SH-SY5Y (cell line): ENCODE measurements around the gene IQGAP1.

Experiments
- GATA2 ChIP-seq: IDR thresholded peaks from 2 replicates; pipeline ENCODE4 v1.6.1; 2011; ENCODE audit warnings: mild to moderate bottlenecking, low read depth, low read length
- GATA3 ChIP-seq: IDR thresholded peaks from 2 replicates; pipeline ENCODE4 v1.6.1; 2011; ENCODE audit warnings: low read depth, mild to moderate bottlenecking, low read length, moderate library complexity

Gene IQGAP1

DNA sequence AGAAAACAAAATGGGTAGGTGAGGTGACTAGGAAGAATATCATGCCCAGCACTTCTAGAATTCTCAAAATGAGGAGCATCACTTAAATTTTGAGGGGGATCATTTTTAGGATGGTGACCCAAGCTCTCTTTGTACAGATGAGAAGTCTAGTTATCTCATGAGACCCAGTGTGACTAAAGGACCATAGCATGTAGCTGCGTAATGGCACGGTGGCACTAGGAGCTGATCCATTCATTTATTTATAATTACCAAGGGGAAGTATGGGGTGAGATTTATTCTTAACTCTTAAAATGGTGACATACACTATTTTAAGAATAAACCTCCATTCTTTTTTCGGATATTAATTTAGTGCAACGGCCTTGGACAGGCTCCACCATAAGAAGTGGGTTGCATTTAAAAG lies 8.3 kb downstream of the IQGAP1 start:
- TF ChIP-seq GATA3 (no peak), GATA2 (no peak)

DNA sequence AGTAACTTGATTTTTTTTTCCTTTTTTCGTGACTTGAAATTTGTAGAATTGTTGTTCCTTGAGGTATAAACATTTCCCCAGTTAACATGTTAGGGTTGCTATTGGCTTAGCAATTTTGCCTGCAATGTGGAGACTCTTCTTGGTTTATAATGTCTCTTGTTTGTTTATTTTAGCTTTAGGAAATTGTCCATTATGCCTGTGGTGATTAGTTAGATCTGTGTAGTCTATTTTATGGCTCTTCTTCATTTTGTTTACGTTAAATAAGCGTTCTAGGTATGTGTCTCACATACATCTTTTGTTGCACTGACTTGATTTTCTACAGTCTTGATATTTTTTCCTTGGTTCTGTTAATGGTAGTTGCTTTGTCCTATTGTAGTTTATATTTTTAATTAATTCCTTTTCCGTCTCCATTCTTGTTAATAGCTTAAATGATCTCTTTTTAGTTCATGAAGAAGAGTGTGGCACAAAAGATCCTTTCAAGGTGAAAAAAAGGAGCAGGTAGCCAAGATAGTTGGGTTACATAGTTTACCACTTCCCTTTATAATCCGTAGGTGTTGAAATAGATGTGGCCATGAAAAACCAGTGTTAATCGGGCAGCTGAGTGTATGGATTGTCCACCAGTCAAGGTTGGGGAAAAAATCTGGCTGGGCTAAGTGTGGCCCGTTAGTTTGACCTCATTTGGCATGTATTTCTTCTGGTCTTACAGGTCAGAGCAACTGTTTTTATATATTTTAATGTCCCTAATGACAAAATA lies 12.1 kb downstream of the IQGAP1 start:
- TF ChIP-seq GATA3 (no peak), GATA2 (no peak)

DNA sequence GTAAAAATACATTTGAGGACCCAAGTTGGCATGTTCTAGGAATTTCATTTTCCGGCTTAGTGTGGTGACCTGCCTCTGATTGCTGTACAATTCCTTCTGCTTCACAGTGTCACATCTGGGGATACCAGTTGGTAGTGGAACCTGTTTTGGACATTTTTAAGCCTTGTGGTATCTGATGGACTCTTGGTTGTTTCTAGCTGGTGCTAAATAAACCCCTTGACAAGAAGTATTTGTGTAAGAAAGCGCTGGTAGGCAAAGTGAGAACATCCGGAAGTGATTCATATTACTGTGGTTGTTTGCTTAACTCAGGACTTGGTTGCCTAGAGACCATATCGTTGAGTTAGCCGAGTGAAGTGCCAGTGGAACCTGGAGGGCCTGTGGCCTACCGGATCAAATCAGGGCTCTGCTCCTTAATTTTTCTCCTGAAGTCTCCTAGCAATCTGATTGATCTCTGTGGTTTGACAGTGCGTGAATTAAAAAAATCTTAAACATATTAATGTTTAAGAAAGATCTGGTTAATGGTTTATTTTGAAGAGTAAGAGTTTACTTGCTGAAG lies 12.8 kb downstream of the IQGAP1 start:
- TF ChIP-seq GATA3 (no peak), GATA2 (no peak)

DNA sequence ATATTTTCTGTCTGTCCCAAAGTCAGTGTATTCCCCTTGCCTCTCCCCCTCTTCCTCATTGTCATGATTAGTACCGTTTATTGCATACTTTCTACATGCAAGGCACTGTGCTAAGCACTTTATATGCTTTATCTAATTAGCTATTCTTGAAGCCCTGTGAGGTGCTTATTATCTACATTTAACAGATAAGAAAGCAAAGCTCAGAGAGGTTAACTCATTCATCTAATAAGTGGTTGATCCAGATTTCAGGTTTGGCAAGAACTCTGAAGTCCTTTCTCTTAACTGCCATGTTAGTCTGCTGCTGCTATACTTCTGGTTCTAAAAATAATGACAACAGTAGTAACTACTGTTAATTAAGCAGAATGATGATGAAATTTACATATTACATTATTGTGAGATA lies 13.5 kb downstream of the IQGAP1 start:
- TF ChIP-seq GATA2: no peak
- TF ChIP-seq GATA3: no peak

DNA sequence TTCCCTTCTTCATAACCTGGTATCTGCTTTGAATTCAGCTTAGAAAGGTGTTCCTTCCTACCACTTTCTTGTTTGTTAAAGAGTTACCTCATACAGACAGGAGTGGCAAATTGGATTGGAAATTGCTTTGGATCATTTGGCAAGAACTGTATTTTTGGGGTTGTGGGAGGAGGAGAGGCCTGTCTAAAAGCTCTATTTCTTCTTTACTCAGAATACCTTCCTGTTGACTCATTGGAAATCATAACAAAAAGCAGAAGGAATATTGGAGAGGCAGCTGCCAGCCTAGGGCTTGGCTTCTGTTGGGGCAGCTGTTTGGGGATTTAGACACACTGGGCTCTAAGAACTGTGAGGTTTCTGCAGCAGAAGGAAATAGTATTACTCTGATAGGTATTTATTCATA lies 14.2 kb downstream of the IQGAP1 start:
- TF ChIP-seq GATA2: no peak
- no peak for TF ChIP-seq GATA3

DNA sequence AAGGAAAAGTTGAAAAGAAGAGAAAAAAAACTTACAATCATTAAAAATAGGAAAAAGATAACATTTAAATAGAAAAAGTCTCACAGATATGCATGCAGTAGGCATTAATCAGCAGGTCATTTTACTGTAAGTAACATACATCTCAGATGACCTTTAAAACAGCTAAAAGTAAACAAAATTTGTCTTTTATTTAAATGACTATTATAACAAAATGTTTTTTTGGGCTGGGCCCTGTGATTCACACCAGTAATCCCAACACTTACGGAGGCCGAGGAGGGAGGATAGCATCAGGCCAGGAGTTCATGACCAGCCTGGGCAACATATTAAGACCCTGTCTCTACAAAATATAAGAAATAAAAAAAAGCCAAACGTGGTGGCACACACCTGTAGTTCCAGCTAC lies 14.7 kb downstream of the IQGAP1 start:
- no peak for TF ChIP-seq GATA3
- TF ChIP-seq GATA2: no peak

DNA sequence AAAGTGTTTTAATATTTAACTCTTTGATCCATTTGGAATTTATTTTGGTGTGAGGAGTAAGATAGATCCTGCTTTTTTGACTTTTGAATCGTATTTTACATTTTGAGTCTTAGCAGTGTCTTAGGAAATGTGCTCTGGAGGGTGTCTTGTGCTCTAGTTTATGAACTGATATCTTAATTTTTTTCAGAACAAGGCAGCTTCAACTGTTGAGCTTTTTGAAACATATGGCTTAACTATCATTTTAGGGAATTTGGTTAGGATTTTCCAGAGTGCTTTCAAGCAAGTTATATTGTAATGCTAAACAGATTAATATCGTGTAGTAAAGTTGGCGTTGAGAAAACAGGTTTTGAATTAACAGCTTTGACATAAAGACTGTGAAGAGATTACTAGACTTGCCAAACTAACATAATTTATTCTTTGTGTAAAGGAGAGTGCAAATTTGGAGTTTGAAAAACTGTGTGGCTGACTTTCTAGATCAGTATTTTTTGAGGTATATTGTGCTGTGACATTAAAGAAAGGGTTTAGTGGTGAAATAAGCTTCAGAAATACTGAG lies 17.1 kb downstream of the IQGAP1 start:
- no peak for TF ChIP-seq GATA2
- TF ChIP-seq GATA3: no peak

DNA sequence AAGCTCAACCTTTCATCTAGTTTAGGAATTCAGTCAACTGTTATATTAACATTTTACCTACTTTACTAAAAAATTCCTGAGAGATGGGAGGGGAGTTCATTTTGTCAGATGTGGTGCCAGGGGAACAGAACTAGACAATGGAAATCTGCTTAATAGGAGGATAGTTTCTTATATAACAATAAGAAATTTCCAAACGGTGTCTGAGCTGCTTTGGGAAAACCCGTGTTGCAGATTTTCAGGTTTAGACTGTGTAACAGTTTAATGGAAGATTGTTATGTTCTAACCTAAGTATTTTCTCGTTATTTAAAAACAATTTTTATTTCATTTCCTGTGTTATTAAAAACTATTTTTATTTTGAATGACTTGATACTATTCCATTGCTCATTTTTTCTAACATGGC lies 19.3 kb downstream of the IQGAP1 start:
- TF ChIP-seq GATA3 (no peak), GATA2 (no peak)

DNA sequence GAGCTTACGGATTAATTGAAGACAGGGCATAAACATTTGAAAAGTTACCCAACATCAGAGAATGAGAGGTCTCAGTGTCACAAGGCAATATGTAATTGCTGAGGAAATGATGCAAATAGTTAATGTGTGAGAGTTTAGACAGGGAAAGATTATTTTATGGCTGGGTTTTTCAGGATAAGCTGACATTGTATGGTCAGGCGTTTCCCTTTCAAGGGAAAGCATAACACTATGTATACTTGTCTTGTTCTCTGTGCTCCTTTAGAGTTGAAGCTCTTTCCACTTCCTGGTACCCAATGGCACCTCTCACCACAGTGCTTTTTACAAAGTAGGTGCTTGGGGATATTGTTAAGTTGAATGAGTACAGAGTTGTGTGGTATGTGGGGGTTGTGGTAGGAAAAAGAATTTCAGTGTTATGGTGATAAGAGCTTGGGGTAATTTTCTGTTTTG lies 19.9 kb downstream of the IQGAP1 start:
- TF ChIP-seq GATA2 (no peak), GATA3 (no peak)

DNA sequence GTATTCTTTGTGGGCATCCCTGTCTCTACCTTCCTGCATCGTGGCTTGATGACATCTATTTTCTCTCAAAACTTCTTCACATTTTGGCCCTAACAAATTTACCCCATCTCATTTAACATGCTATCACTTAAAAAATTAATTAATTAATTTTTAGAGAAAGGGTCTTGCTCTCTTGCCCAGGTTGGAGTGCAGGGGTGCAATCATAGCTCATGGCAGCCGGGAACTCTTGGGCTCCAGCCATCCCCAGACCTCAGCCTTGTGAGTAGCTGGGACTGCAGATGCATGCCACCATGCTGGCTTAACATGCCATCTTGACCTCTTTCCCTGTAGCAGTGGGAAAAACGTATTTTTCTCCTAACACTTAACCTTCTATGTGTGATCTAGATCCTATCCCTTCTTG lies 20.6 kb downstream of the IQGAP1 start:
- TF ChIP-seq GATA2: no peak
- no peak for TF ChIP-seq GATA3

DNA sequence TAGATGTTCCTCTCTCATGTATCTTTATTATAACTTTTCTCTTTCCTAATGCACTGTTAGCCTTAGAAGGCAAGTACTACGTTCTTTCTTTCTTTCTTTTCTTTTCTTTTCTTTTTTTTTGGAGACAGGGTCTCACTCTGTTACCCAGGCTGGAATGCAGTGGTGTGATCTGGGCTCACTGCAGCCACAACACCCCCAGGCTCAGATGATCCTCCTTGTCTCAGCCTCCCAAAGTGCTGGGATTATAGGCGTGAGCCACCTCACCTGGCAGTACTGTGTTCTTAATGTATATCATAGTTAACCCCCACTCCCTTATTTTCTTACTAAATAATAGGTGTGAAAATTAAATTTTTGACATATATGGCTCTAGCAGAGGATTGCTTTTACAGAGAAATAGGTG lies 23.1 kb downstream of the IQGAP1 start:
- TF ChIP-seq GATA3: no peak
- TF ChIP-seq GATA2: no peak

DNA sequence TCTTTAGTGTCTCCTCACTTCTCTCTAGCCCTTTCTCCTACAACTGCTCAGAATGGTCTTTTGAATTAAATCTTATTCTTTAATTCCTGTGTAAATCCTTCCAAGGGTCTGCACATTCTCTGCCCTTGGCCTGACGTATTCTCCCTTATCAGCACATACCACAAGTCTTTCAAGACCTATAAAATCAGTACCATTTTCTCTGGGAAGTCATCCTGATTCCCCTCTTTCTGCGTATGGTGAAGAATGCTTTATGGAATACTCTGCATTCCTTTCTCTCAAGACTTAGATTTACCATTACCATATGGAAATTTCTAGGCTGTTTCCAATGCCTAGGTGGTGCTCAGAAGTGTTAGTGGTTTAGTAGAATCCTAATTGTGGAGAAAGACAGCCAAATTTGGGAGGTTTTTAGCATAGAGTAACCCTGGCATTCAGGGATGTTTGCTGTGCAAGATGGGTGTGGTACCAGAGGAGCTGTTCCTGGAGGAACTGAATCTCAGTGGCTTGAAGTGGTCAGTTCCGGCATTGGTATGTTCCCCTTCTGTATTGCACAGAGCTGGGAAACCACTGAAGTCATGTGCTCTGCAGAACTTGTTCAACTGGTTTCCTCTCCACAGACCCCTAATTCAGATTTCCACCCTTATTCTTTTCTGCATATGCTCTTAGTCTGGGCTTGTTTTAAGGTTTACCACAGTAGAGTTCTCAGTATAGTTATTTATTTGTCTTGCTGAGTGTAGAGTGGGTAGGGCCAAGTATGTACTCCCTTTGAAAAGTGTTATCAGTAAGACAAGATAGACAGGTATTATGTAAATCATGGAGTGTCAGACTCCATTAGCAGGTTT lies 24.5 kb downstream of the IQGAP1 start:
- TF ChIP-seq GATA2 (no peak), GATA3 (no peak)

DNA sequence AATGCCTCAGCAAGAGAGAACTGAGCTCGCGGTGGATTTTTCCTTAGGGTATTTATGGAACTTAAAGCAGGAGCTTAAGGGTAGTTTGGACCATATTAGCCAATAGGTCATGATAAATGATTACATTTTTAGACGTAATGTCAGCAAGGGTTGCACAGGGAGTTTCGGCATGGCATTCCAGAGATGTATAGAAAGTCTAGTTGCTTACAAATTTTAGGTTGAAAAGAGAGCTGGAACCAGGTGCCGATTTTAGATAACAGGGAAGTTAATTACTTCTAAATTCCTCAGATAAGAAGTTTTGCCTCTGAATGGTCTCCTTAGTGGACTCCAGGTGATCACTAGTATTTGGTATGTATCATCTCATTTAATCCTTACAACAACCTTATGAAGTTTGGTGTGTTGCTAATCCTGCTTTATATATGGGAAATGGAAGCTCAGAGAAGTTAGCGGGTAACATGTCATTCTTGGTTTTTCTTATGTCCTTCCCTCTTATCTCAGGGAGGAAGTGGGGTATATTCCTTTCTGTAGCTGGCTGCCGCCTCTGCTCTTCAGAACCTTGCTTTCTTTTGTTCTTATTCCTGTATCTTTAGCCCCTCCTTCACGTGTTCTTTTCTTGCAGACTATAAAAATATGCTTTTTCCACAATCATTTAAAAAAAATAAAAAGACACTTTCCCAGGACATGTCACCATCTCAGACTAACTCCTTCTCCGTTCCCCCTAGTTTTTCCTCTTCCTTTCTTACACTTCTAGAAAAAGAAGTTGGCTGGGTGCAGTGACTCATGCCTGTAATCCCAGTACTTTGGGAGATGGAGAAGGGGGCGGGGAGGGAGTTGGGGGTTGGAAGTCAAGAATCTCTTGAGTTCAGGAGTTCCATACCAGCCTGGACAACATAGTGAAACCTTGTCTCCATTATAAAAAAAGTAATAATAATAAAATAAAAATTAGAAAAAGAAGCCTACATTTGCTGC lies 25.7 kb downstream of the IQGAP1 start:
- TF ChIP-seq GATA3 (no peak), GATA2 (no peak)
